Osteoblast (primary cell): ENCODE measurements around the gene FAM81A. TPM values are rescaled to one million over a fixed set of nuclear protein-coding genes. Genes with fewer than 3 reads are reported as not detected.

Experiments
- DNase-seq: peaks from one replicate; pipeline ENCODE4 v3.0.0; 2011; ENCODE audit warnings: low spot score, mixed read lengths; ENCODE audit not compliant: insufficient read length; ENCODE audit errors: missing footprints
- H2AFZ ChIP-seq: 2 replicates; pipeline ENCODE4 v1.6.0; 2011; ENCODE audit warnings: mild to moderate bottlenecking, low read length
- H3K27ac ChIP-seq: 2 replicates; pipeline ENCODE4 v1.5.1; 2011; ENCODE audit warnings: mild to moderate bottlenecking, low read depth, low read length, moderate library complexity
- H3K27me3 ChIP-seq: 2 replicates; pipeline ENCODE4 v1.6.0; 2012; ENCODE audit warnings: mild to moderate bottlenecking, control low read depth, inconsistent platforms, low read length, moderate library complexity; ENCODE audit not compliant: insufficient read depth
- H3K36me3 ChIP-seq: 2 replicates; pipeline ENCODE4 v1.5.1; 2011; ENCODE audit warnings: mild to moderate bottlenecking, low read length, control low read depth, moderate library complexity; ENCODE audit not compliant: insufficient read depth
- H3K4me1 ChIP-seq: 2 replicates; pipeline ENCODE4 v1.5.1; 2011; ENCODE audit warnings: mild to moderate bottlenecking, low read length, control low read depth, moderate library complexity; ENCODE audit not compliant: insufficient read depth
- H3K4me2 ChIP-seq: 2 replicates; pipeline ENCODE4 v1.6.0; 2011; ENCODE audit warnings: mild to moderate bottlenecking, low read length; ENCODE audit not compliant: insufficient read depth
- H3K4me3 ChIP-seq: fragments of 200-600 bp; sonication (generic); 3 replicates; pipeline ENCODE4 v1.5.1; 2012; ENCODE audit warnings: mild to moderate bottlenecking, low read length, inconsistent platforms; ENCODE audit not compliant: insufficient read depth
- H3K79me2 ChIP-seq: 2 replicates; pipeline ENCODE4 v1.6.0; 2012; ENCODE audit warnings: mild to moderate bottlenecking, low read length, control low read depth, inconsistent platforms; ENCODE audit not compliant: insufficient read depth
- H3K9me3 ChIP-seq: 2 replicates; pipeline ENCODE4 v1.5.1; 2011; ENCODE audit warnings: low read depth, low read length, control low read depth
- H4K20me1 ChIP-seq: 2 replicates; pipeline ENCODE4 v1.6.0; 2012; ENCODE audit warnings: mild to moderate bottlenecking, low read length, control low read depth; ENCODE audit not compliant: insufficient read depth
- CTCF ChIP-seq: IDR thresholded peaks from 2 replicates; pipeline ENCODE4 v1.5.1; 2011; ENCODE audit warnings: mild to moderate bottlenecking, low read depth, low read length, moderate library complexity; ENCODE audit errors: extremely low read depth
- total RNA-seq: library from RNA; depleted of rRNA; stranded (reverse); fragments of >200 nt; gene quantifications from 2 replicates; pipeline ENCODE4 v1.2.3, GENCODE V29; 2012

FAM81A gene
- total RNA-seq, 1 donor: 0.72 TPM

- no peak overlapping the region for H3K27ac ChIP-seq
- no peak overlapping the region for H2AFZ ChIP-seq
- peaks cover 3% of the 10 kb centered on the region for H4K20me1 ChIP-seq
- no peak overlapping the region for H3K4me3 ChIP-seq
- TF ChIP-seq CTCF: no peak
- H3K27me3 ChIP-seq: peaks cover 10% of the 10 kb centered on the region
- no peaks in the 10 kb centered on the region for H3K79me2 ChIP-seq
- no peak overlapping the region for H3K4me2 ChIP-seq
- no peaks in the 10 kb centered on the region for H3K9me3 ChIP-seq
- no peaks in the 10 kb centered on the region for H3K36me3 ChIP-seq
- DNase-seq: no peak
- no peaks in the 10 kb centered on the region for H3K4me1 ChIP-seq
These were observed 21.2 kb upstream of the FAM81A start for GRCh38 chr15:59416816-59417215.

- Histone ChIP-seq H3K4me2 (no peak overlapping the region), H3K36me3 (no peaks in the 10 kb centered on the region), H4K20me1 (peaks cover 3% of the 10 kb centered on the region), H2AFZ (no peak overlapping the region), H3K27me3 (peaks cover 17% of the 10 kb centered on the region), H3K4me1 (no peaks in the 10 kb centered on the region), H3K4me3 (no peak overlapping the region), H3K27ac (no peak overlapping the region), H3K79me2 (no peaks in the 10 kb centered on the region), H3K9me3 (no peaks in the 10 kb centered on the region)
- no peak for TF ChIP-seq CTCF
- no peak for DNase-seq
These were observed 18.8 kb upstream of the FAM81A start for GRCh38 chr15:59419170-59419569.

- Histone ChIP-seq H3K36me3 (no peaks in the 10 kb centered on the region), H2AFZ (no peak overlapping the region), H3K9me3 (no peaks in the 10 kb centered on the region), H3K4me3 (no peak overlapping the region), H3K4me1 (no peaks in the 10 kb centered on the region), H4K20me1 (peaks cover 3% of the 10 kb centered on the region), H3K27me3 (peaks cover 22% of the 10 kb centered on the region), H3K27ac (no peak overlapping the region), H3K79me2 (no peaks in the 10 kb centered on the region), H3K4me2 (no peak overlapping the region)
- no peak for TF ChIP-seq CTCF
- DNase-seq: no peak
These were observed 17.9 kb upstream of the FAM81A start for GRCh38 chr15:59420108-59420507.

- no peak for TF ChIP-seq CTCF
- peaks cover 22% of the 10 kb centered on the region for H3K27me3 ChIP-seq
- H3K4me1 ChIP-seq: no peaks in the 10 kb centered on the region
- H4K20me1 ChIP-seq: peaks cover 3% of the 10 kb centered on the region
- H3K27ac ChIP-seq: no peak overlapping the region
- no peaks in the 10 kb centered on the region for H3K36me3 ChIP-seq
- no peaks in the 10 kb centered on the region for H3K9me3 ChIP-seq
- no peak overlapping the region for H3K4me2 ChIP-seq
- H3K79me2 ChIP-seq: no peaks in the 10 kb centered on the region
- no peak overlapping the region for H3K4me3 ChIP-seq
- DNase-seq: no peak
- no peak overlapping the region for H2AFZ ChIP-seq
These were observed 16.9 kb upstream of the FAM81A start for GRCh38 chr15:59420986-59421618.
